Common myeloid progenitor, CD34-positive (primary cell): ENCODE measurements around the gene F2RL2.

Experiments
- CTCF ChIA-PET: fragments of 350-600 bp; sonication (Branson Sonifier 250); formaldehyde crosslinking; loops from one replicate; lab custom pipeline; 2021; ENCODE audit warnings: antibody characterized with exemption; lab: Charles Lee
- POLR2A ChIA-PET: fragments of 350-600 bp; sonication (Branson Sonifier 250); formaldehyde crosslinking; loops from one replicate; lab custom pipeline; 2021; ENCODE audit warnings: antibody characterized with exemption; lab: Charles Lee
- DNase-seq, 3 donors: peaks; one replicate each; pipeline versions ENCODE4 v3.0.0 to v3.0.0-alpha.2; 2013
- H3K27ac ChIP-seq, 2 experiments: 1 replicate in 1 of 2; 2 replicates in 1 of 2; pipeline ENCODE4 v1.7.0; 2013; ENCODE audit warnings: inconsistent platforms in 2 of 2, low read length in 2 of 2, mild to moderate bottlenecking in 2 of 2, low read depth in 1 of 2, moderate library complexity in 1 of 2; ENCODE audit not compliant: severe bottlenecking in 2 of 2, insufficient read depth in 1 of 2, poor library complexity in 1 of 2
- H3K27me3 ChIP-seq, 5 experiments: replicated peaks in 2 of 5; 1 replicate in 3 of 5; 2 replicates in 2 of 5; pipeline versions ENCODE4 v1.6.1 to v1.7.0; 2013; ENCODE audit warnings: low read length in 4 of 5, mild to moderate bottlenecking in 2 of 5, moderate library complexity in 2 of 5, inconsistent platforms in 1 of 5; ENCODE audit not compliant: insufficient read depth in 5 of 5, control insufficient read depth in 4 of 5
- H3K36me3 ChIP-seq, 4 experiments: 1 replicate in 2 of 4; 2 replicates in 2 of 4; pipeline versions ENCODE4 v1.6.1 to v1.7.0; 2013; ENCODE audit warnings: low read length in 3 of 4, control low read depth in 1 of 4, mild to moderate bottlenecking in 1 of 4; ENCODE audit not compliant: control insufficient read depth in 4 of 4, insufficient read depth in 4 of 4
- H3K4me1 ChIP-seq, 4 experiments: 1 replicate in 3 of 4; 2 replicates in 1 of 4; pipeline versions ENCODE4 v1.6.1 to v1.7.1; 2013; ENCODE audit warnings: low read length in 3 of 4, mild to moderate bottlenecking in 3 of 4, control low read depth in 1 of 4, inconsistent platforms in 1 of 4, moderate library complexity in 1 of 4; ENCODE audit not compliant: control insufficient read depth in 4 of 4, insufficient read depth in 4 of 4; ENCODE audit errors: control extremely low read depth in 1 of 4
- H3K4me3 ChIP-seq, 7 experiments: 1 replicate in 4 of 7; 2 replicates in 3 of 7; pipeline versions ENCODE4 v1.5.1 to v1.7.0; 2013; ENCODE audit warnings: mild to moderate bottlenecking in 7 of 7, low read length in 6 of 7, moderate library complexity in 6 of 7, inconsistent platforms in 2 of 7, low read depth in 2 of 7, control low read depth in 1 of 7; ENCODE audit not compliant: insufficient read depth in 4 of 7, control insufficient read depth in 1 of 7; ENCODE audit errors: extremely low read depth in 1 of 7
- H3K9me3 ChIP-seq, 5 experiments: 1 replicate in 4 of 5; 2 replicates in 1 of 5; pipeline versions ENCODE4 v1.6.1 to v1.7.1; 2013; ENCODE audit warnings: low read length in 4 of 5, mild to moderate bottlenecking in 2 of 5, inconsistent platforms in 1 of 5, low read depth in 1 of 5, moderate library complexity in 1 of 5; ENCODE audit not compliant: control insufficient read depth in 4 of 5, insufficient read depth in 2 of 5; ENCODE audit errors: control extremely low read depth in 1 of 5
- WGBS: methylation state at CpG from one replicate; pipeline ENCODE4 v1.1.5; 2013; ENCODE audit not compliant: insufficient coverage; 5-methylcytosine and 5-hydroxymethylcytosine counted together

F2RL2 gene

DNA sequence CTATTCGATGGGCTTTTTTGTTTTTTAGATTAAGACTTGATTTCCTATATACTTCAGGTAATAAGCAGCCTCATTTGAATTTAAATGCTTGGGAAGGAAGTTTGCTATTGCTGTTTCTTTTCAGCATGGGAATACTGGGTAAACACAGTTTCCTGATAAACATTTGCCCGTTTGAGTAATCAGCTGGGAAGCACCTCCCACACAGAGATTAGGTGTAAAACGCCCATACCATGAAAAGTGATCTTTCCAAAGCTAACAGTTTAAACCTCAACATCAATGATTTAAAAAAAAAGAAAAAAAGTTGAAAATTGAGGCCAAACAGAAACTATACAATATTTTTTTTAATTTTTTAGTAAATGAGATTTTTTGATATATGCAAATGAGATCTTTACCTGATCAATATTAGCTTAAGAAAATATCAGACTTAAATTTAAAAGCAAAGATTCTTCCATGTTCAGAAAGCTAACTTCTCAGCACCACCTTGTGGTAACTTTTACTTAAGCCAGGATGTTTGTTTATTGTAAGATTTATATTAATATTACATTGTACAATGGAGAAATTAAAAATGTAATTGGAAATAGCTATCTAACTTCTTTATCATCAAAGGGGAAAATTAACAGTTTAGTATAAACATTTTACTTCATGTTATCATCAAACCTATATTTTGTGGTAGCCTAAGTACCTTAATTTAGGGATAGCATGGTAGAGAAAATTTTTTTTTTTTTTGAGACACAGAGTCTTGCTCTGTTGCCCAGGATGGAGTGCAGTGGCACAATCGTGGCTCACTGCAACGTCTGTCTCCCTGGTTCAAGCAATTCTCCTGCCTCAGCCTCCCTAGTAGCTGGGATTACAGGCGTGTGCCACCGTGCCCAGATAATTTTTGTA, 39.8 kb downstream of the F2RL2 start:
- peak; percentile 56 to 76 (median 74) for DNase-seq

GRCh38 chr5:76582230-76583162, 40.7 kb downstream of the F2RL2 start:
- ChIA-PET CTCF (interaction anchor here (0.6 to 5.4 kb wide), 35 partner anchors 8 to 696 kb away, joined by 3 to 61 read pairs (median 4); partner anchors contain the start of gene IQGAP2), POLR2A (interaction anchor here (0.6 to 1.5 kb wide), 4 partner anchors 11 to 180 kb away, joined by 3 to 5 read pairs (median 3); partner anchors contain the start of gene IQGAP2)
- Histone ChIP-seq H3K36me3 (peaks cover 4 to 24% (median 17%) of the 10 kb centered on the region in 4 experiments), H3K4me1 (peaks cover 8 to 33% (median 25%) of the 10 kb centered on the region in 4 experiments), H3K4me3 (peak overlapping the region in 1 of 7 experiments; percentile 24), H3K9me3 (no peaks in the 10 kb centered on the region), H3K27me3 (no peaks in the 10 kb centered on the region), H3K27ac (peak overlapping the region; percentile 0 to 57)
- peak; percentile 65 to 89 (median 86) for DNase-seq
- WGBS, result no CpG with 5 or more reads among the region's 6 CpGs

More for the DNA sequence above, 39.8 kb downstream of the F2RL2 start:
- ChIA-PET CTCF (interaction anchor here (0.6 to 5.4 kb wide), 34 partner anchors 9 to 536 kb away, joined by 3 to 61 read pairs (median 4); partner anchors contain the start of gene IQGAP2), POLR2A (interaction anchor here (0.6 kb wide), 4 partner anchors 12 to 252 kb away, joined by 3 to 7 read pairs (median 3); no protein-coding TSS in a partner anchor)
- Histone ChIP-seq H3K4me3 (no peak overlapping the region), H3K27me3 (no peaks in the 10 kb centered on the region), H3K36me3 (peaks cover 3 to 19% (median 16%) of the 10 kb centered on the region in 4 experiments), H3K9me3 (no peaks in the 10 kb centered on the region), H3K27ac (peak overlapping the region in 1 of 2 experiments; percentile 57), H3K4me1 (peaks cover 8 to 26% (median 22%) of the 10 kb centered on the region in 4 experiments)
- 87% methylated on average over 3 of the region's 7 CpGs for WGBS

DNA sequence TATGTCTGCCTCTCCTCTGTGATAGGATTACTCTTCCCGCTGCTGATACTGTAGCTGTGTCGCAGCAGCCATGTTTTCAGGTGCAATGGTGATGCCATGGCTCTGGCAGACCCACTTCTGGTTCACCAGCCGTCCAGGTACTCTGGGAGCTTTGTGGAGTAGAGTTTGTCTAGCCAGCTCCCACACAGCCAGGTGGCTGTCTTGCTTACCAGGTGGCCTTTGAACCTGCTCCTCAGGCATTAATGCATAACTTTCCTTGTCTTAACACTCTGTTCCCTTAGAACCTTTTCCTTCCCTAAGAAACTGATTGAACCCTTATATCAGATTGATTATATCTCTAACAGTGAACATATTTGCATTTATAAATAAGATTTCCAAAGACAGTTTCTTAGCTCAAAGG, 42.2 kb downstream of the F2RL2 start:
- Histone ChIP-seq H3K36me3 (peaks cover 4 to 29% (median 20%) of the 10 kb centered on the region in 4 experiments), H3K4me1 (peaks cover 8 to 39% (median 25%) of the 10 kb centered on the region in 4 experiments), H3K27ac (peak overlapping the region; percentile 13 to 57), H3K4me3 (no peak overlapping the region), H3K27me3 (no peaks in the 10 kb centered on the region), H3K9me3 (no peaks in the 10 kb centered on the region)
- no peak for DNase-seq
- ChIA-PET CTCF (interaction anchor here (0.6 to 5.4 kb wide), 11 partner anchors 9 to 277 kb away, joined by 3 to 61 read pairs (median 4); partner anchors contain the start of gene IQGAP2), POLR2A (interaction anchor here (0.6 kb wide), 1 partner anchor 9 kb away, joined by 3 read pairs; no protein-coding TSS in a partner anchor)
- WGBS, result 100% methylated on average over 1 of the region's 3 CpGs

DNA sequence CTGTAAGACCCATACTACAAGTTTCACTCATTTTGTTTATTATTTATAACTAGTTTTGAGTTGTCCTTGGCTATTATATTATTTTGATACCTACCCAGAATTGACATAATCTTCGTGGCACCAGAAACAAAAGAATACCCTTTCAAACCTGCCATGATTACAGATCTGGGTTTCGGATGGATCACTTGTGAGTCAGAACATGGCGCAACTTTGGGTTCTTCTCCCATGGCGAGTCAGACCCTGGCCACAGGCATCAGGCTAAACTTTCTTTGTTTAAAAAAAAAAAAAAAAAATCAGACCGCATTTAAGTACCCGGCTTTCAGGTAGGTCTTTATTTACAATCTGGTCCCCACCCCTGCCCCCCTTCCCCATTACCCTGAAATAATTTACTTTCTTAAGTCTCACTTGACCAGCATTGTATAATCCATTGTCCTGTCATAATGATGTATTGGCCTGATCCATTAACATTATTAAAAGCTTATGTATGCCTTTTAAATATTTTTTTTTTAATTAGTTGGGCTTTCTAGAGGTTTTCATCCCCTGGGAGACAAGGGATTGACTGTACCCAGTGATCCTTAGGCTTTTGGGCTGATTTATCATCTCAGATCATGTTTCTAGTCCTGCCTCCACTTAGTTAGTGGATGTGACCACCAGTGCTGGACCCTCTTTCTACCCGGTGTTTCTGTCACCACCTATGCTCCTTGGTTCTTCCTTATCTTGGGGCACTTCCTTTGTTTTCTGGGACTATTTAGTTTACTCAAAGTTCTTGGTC, 43.9 kb downstream of the F2RL2 start:
- Histone ChIP-seq H3K36me3 (peaks cover 2 to 31% (median 20%) of the 10 kb centered on the region in 4 experiments), H3K9me3 (no peaks in the 10 kb centered on the region), H3K4me3 (no peak overlapping the region), H3K27ac (no peak overlapping the region), H3K4me1 (peaks cover 8 to 39% (median 25%) of the 10 kb centered on the region in 4 experiments), H3K27me3 (no peaks in the 10 kb centered on the region)
- no peak for DNase-seq
- CTCF ChIA-PET, result interaction anchor here (1.0 to 5.4 kb wide), 3 partner anchors 8 to 31 kb away, joined by 3 to 35 read pairs (median 30); no protein-coding TSS in a partner anchor
- POLR2A ChIA-PET, result no interaction called here
- WGBS, result 94% methylated on average over 5 of the region's 7 CpGs

DNA sequence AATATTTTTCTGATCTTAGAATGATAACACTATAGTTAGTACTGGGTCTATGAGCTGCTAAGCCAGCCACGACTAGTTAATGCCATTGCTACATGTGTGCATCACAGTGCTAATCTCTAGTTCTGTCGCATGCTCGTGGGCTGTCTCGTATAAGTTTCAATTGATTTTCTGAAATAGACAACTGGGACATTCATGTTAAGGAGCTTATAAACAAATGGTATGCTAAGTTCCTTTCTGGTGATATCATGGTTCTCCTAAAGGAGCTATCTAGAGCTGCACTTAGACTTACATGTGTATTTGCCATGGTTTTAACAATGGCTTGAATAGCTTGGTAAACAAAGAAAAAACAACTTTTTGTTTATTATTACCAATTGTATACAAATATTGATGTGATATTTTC, 46.2 kb downstream of the F2RL2 start:
- H3K9me3 ChIP-seq, result no peaks in the 10 kb centered on the region
- H3K27me3 ChIP-seq, result no peaks in the 10 kb centered on the region
- CTCF ChIA-PET, result interaction anchor here (1.0 to 2.1 kb wide), 7 partner anchors 10 to 230 kb away, joined by 3 to 10 read pairs (median 4); no protein-coding TSS in a partner anchor
- no peak overlapping the region for H3K27ac ChIP-seq
- H3K36me3 ChIP-seq, result peaks cover 2 to 31% (median 21%) of the 10 kb centered on the region in 4 experiments
- H3K4me1 ChIP-seq, result peaks cover 0 to 26% (median 14%) of the 10 kb centered on the region in 4 experiments
- no peak overlapping the region for H3K4me3 ChIP-seq
- POLR2A ChIA-PET, result no interaction called here
- DNase-seq, result no peak
- 98% methylated on average over 4 of the region's 4 CpGs for WGBS

- Histone ChIP-seq H3K4me3 (no peak overlapping the region), H3K27ac (no peak overlapping the region), H3K9me3 (no peaks in the 10 kb centered on the region), H3K4me1 (peaks cover 0 to 24% (median 13%) of the 10 kb centered on the region in 4 experiments), H3K27me3 (no peaks in the 10 kb centered on the region), H3K36me3 (peaks cover 6 to 35% (median 25%) of the 10 kb centered on the region in 4 experiments)
- ChIA-PET CTCF (interaction anchor here (1.3 to 2.1 kb wide), 4 partner anchors 12 to 229 kb away, joined by 3 to 10 read pairs (median 5); no protein-coding TSS in a partner anchor), POLR2A (no interaction called here)
- DNase-seq, result no peak
These were observed 46.8 kb downstream of the F2RL2 start for GRCh38 chr5:76576450-76576849.
